Measurements from ENCODE around the gene ZNF276.

Gene ZNF276

GRCh38 chr16:89716493-89716892 is 4.8 kb upstream of the ZNF276 start:
- no peak for DNase-seq (ENCODE audit: low read depth)

DNA sequence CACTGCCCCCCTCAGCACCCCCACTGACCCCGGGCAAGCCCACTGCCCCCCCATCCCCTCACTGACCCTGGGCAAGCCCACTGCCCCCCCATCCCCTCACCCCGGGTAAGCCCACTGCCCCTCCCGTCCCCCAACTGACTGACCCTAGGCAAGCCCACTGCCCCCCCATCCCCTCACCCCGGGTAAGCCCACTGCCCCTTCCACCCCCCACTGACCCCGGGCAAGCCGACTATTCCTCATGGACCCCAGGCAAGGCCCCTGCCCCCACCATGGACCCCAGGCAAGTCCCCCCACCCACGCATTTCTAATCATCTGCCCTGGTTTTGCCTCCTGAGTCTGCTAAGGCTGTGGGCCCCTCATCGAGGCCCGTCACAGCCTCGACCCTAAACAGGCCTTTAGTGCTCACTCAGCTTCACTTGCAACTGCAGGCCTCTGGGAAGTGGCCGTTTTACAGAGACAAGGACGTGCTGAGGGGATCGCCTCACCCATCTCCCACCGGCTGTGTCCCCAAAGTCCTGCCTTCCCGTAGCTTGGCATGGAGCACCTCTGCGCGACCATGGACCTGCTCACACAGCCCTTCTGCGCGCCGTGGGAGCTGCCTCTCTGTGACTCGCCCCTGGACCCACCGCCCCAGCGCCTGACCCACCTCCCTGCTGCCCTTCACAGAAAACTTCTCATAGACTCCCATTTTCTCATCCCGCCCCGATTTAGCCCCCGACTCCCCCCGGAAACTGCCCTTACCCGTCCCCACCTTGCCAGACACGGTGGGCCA is 4.2 kb upstream of the ZNF276 start:
- DNase-seq (ENCODE audit: low read depth) = no peak

DNA sequence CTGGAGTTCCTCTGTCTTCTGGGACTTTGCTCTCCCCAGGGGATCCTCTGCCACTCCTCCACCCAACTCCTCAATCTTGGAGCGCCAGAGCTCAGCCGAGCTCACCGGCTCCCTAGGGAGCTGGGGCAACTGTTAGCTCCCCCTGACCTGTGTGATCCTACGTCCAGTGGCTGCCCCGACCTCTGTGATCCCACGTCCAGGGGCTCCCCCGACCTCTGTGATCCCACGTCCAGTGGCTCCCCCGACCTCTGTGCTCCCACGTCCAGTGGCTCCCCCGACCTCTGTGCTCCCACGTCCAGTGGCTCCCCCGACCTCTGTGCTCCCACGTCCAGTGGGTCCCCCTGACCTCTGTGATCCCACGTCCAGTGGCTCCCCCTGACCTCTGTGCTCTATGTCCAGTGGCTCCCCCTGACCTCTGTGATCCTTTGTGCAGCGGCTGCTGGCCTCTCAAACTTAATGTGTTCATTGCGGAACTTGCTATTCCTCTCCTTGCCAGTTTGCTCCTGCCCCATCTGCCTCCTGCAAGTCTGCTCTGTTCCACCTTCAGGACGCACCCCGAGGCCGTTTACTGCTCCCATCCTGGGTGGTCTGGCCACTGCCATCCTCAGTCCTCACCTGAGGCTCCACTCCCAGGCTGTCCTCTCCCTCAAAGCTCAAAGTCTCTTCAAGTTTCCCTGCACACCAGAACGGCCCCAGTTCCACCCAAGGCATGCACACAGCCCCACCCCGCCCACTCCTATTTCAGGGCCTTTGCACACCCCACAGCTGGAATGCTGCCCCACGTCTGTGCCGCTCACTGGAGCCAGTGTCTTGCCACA is 3.4 kb upstream of the ZNF276 start:
- DNase-seq (ENCODE audit: low read depth) = no peak

DNA sequence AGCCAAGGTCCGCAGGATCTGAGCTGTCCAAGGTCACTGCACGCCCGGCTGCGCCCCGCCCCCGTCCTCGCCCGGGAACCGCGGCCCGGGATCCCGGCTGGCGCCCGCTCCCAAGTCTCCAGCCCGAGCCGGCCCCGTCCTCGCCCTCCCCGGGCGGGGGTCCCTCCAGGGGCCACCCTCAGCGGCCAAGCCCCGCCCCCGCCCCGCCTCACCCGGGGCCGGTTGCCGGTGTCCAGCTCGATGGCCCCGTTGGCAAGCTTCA is 855 bp upstream of the ZNF276 start:
- peak; percentile 44 for DNase-seq (ENCODE audit: low read depth)

GRCh38 chr16:89721546-89722391 is 432 bp downstream of the ZNF276 start:
- DNase-seq (ENCODE audit: low read depth) = peak; percentile 73

- peak; percentile 43 for DNase-seq (ENCODE audit: low read depth)
Observed at GRCh38 chr16:89722392-89723278, 1.3 kb downstream of the ZNF276 start.

- no peak for DNase-seq (ENCODE audit: low read depth)
Observed at GRCh38 chr16:89723279-89724250, 2.2 kb downstream of the ZNF276 start.

GRCh38 chr16:89727406-89728120 is 6.2 kb downstream of the ZNF276 start:
- DNase-seq (ENCODE audit: low read depth) = no peak

DNA sequence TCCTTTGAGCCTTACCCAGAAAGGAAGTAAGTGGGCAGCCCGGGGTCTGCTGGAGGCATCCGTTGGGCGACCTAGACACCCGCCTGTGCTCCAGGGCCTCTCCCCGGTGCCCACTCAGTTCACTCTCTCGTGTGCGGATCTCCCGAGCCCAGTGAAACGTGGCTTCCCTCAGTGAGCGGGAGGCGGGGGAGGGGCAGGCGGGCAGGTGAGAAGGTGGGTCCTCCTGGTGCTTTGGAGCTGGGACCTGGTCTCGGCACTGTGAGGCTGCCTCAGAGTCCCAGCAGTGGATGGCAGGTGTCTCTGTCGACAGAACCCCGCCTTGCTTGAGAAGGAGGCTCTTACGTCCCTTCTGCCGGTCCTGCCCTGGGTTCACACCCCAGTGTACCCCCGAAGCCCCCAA is 8.0 kb downstream of the ZNF276 start:
- no peak for DNase-seq (ENCODE audit: low read depth)

- no peak for DNase-seq (ENCODE audit: low read depth)
Observed at GRCh38 chr16:89729863-89730593, 8.7 kb downstream of the ZNF276 start.

- DNase-seq (ENCODE audit: low read depth) = no peak
Observed at GRCh38 chr16:89730610-89731234, 9.4 kb downstream of the ZNF276 start.

DNA sequence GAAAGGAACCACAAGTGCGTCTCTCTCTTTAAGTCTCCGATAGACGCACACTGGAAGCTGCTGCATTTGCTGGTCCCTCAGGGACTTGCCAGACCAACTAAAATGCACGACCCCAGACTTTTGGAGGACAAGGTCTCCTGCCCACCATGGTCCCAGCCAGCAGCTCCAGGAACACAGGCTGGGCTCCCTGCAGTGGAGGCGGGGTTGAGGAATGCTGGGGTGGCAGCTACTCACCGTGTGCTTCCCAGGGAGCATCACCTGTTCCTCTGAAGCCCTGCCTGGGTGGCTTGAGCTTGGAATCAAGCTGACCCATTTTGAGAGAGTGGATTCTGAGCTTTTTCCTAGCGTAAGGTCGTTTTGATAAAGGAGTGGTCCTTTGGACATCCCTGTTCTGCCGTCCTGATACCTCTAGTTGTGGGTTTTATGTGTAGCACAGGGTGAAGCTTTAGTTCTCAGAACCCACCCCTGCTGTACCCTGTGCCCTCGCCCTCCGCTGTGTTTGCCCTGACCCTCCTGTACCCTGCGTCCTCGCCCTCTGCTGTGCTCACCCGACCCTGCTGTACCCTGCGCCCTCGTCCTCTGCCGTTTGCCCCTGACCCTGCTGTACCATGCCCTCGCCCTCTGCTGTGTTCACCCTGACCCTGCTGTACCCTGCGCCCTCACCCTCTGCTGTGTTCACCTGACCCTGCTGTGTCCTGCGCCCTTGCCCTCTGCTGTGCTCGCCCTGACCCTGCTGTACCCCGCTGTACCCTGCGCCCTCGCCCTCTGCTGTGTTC is 11.0 kb downstream of the ZNF276 start:
- no peak for DNase-seq (ENCODE audit: low read depth)

DNA sequence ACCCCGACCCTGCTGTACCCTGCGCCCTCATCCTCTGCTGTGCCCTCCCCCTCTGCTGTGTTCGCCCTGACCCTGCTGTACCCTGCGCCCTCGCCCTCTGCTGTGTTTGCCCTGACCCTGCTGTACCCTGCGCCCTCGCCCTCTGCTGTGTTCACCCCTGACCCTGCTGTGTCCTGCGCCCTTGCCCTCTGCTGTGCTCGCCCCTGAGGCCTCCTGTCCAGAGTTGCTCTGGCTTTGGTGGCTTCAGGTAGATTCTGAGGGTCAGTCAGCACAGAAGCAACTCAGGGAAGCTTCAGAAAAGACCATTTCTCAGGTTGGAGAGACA is 11.5 kb downstream of the ZNF276 start:
- DNase-seq (ENCODE audit: low read depth) = no peak

DNA sequence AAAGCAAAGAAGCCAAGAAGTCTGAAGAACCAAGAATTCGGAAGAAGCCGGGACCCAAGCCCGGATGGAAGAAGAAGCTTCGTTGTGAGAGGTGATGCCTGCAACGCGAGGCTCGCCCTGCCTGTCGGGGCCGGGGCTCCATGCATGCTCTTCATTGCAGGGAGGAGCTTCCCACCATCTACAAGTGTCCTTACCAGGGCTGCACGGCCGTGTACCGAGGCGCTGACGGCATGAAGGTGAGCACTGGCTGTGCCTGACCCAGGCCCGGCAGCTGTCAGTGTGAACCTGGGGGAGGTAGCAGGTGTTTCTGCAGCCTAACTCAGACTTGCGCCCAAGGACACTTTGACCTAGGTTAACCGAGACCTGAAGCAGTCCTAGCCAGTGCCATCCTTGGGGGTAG is 12.0 kb downstream of the ZNF276 start:
- DNase-seq (ENCODE audit: low read depth) = no peak

DNA sequence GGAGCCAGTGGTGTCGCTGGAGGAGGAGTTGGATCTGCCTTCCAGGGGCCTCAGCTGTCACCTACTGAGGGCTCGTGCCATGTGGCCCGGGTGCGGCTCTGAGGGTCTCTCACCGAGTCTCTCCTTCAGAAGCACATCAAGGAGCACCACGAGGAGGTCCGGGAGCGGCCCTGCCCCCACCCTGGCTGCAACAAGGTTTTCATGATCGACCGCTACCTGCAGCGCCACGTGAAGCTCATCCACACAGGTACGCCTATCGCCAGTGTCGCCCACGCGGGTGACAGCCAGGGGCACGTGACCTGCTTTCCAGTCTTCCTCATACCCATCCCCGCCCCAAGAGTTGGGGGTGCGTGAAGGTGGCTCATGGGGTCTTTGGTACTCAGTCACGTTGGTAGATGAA is 12.5 kb downstream of the ZNF276 start:
- no peak for DNase-seq (ENCODE audit: low read depth)

DNA sequence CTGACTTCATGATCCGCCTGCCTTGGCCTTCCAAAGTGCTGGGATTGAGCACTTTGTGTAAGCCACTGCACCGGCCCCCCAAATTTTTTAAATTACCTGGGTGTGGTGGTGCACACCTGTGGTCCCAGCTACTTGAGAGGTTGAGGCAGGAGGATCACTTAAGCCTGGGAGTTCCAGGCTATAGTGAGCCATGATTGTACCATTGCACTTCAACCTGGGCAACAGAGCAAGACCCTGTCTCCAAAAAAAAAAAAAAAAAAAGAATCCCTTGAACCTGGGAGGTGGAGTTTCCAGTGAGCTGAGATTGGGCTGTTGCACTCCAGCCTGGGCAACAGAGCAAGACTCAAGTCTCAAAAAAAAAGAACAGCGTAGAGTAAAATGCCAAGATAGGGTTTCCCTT is 15.2 kb downstream of the ZNF276 start:
- no peak for DNase-seq (ENCODE audit: low read depth)

- no peak for DNase-seq (ENCODE audit: low read depth)
Observed at GRCh38 chr16:89737341-89738071, 16.2 kb downstream of the ZNF276 start.

- no peak for DNase-seq (ENCODE audit: low read depth)
Observed at GRCh38 chr16:89738072-89738377, 16.7 kb downstream of the ZNF276 start.

All from ELR (cell line).